ENCODE results near the gene SLC38A9. TPM values are rescaled to one million over a fixed set of nuclear protein-coding genes. Genes with fewer than 3 reads are reported as not detected.

Gene SLC38A9
- total and polyA plus RNA-seq, 2 of the 8 experiments (the other 6 are each of a cell fraction or from before 2014, with no cell fraction given), result 29.2 to 43.7 TPM

DNA sequence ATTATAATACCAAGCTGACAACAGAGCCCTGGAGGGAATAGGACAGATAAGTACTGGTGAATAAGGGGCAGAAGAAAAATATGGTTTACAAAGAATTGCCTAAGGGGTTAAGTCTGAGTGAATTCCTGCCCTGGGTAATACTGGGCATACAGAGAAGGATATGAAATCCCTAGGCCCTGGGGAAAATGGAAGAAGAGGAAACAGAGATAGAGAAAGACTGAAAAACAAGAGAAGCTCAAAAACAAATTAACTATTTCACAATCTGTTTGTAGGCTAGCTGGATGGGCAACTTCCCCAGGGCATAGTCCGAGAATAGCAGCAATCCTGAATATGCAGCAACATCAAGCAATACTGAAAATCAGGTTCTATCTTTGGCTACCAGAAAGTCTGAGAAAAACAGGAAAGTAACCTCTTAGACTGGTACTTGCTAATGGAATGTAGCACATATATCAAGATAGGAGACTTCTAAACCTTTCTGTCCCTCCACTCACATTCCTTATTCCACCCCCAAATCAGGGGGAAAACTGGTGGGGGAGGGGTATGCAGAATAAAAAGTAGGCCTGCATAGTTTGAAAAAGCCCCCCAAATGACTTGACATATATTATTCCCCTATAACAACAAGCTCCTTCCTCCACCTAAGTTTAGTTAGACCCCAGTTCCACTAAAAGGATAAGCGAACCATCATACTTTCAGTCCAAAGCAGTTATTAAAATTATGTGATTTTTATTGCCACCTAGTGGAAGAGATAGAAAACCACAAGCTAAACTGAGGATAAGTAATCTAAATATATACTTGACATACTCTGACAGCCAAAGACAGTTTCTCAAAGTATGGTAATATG, 20.6 kb downstream of the SLC38A9 start:
- Histone ChIP-seq H2BK120ac (replicated peaks; ENCODE audit: low read depth, low read length) (no peak overlapping the region), H3K79me1 (ENCODE audit: low read depth, low read length) (no peaks in the 10 kb centered on the region), H3K14ac (ENCODE audit: insufficient read length) (no peak overlapping the region), H3K9me3 (ENCODE audit: insufficient read depth in 2 of 2, low read depth in 1 of 2, low read length in 1 of 2) (no peaks in the 10 kb centered on the region), H4K20me1 (replicated peaks in 1 of 2; ENCODE audit: control insufficient read depth in 1 of 2, insufficient read depth in 2 of 2, low read length in 2 of 2) (no peaks in the 10 kb centered on the region), H2BK12ac (ENCODE audit: low read depth, low read length) (no peak overlapping the region), H3K18ac (ENCODE audit: extremely low read depth, low read length) (no peak overlapping the region; the same call in 1 of the 2 replicates), H2BK20ac (ENCODE audit: low read length) (peak overlapping the region; percentile 56; the same call in 1 of the 2 replicates), H3K79me2 (ENCODE audit: control insufficient read depth in 1 of 2, insufficient read depth in 2 of 2, low read length in 2 of 2) (no peaks in the 10 kb centered on the region), H2AFZ (ENCODE audit: low read length) (no peak overlapping the region), H3K56ac (replicated peaks; ENCODE audit: insufficient read length, low read depth, low read length) (no peak overlapping the region), H3K4ac (replicated peaks; ENCODE audit: insufficient read length, low read depth, low read length) (no peak overlapping the region), H3K9ac (replicated peaks in 1 of 4; ENCODE audit: extremely low read depth in 1 of 4, low read depth in 3 of 4, low read length in 3 of 4) (no peak overlapping the region), H4K8ac (ENCODE audit: extremely low read depth, insufficient read depth, low read length) (no peak overlapping the region), H3K4me3 (ENCODE audit: extremely low read depth in 1 of 4, insufficient read depth in 2 of 4, low read depth in 3 of 4, low read length in 4 of 4) (no peak overlapping the region), H3K36me3 (ENCODE audit: control insufficient read depth in 2 of 4, insufficient read depth in 4 of 4, low read length in 3 of 4) (no peaks in the 10 kb centered on the region; a peak in 1 of 8 replicates), H4K5ac (ENCODE audit: insufficient read length, low read depth, low read length) (no peak overlapping the region), H3K4me1 (replicated peaks in 1 of 4; ENCODE audit: control insufficient read depth in 3 of 4, insufficient read depth in 4 of 4, low read length in 3 of 4) (peaks cover 0 to 7% (median 6%) of the 10 kb centered on the region in 4 experiments; a peak in 5 of 7 replicates), H3K27me3 (replicated peaks in 1 of 4; ENCODE audit: control insufficient read depth in 3 of 4, extremely low read depth in 1 of 4, insufficient read depth in 3 of 4, low read length in 3 of 4) (no peaks in the 10 kb centered on the region), H2BK15ac (ENCODE audit: low read length) (no peak overlapping the region), H2BK5ac (ENCODE audit: low read depth, low read length) (peak overlapping the region; percentile 48; the same call in 1 of the 2 replicates), H3K23ac (ENCODE audit: insufficient read length) (no peak overlapping the region), H3K4me2 (ENCODE audit: insufficient read depth in 1 of 2, low read depth in 2 of 2, low read length in 2 of 2) (no peak overlapping the region), H3K23me2 (ENCODE audit: low read depth, low read length) (no peaks in the 10 kb centered on the region; the same call in 1 of the 2 replicates), H3K27ac (ENCODE audit: low read depth, low read length) (no peak overlapping the region), H2AK5ac (ENCODE audit: low read depth, low read length) (no peak overlapping the region), H4K91ac (replicated peaks; ENCODE audit: insufficient read length, low read length) (no peak overlapping the region)
- DNase-seq (ENCODE audit: low read depth in 1 of 2, low spot score in 2 of 2), result no peak
- FAIRE-seq, result peak; percentile 50
- ChIA-PET CTCF (ENCODE audit: partially characterized antibody) (interaction anchor here (0.6 to 2.1 kb wide), 52 partner anchors 8 to 515 kb away, joined by 3 to 21 read pairs (median 4); no protein-coding TSS in a partner anchor), POLR2A (ENCODE audit: partially characterized antibody) (interaction anchor here (1.0 to 1.3 kb wide), 3 partner anchors 269 to 287 kb away, joined by 3 to 4 read pairs (median 3); no protein-coding TSS in a partner anchor)
- WGBS, 2 experiments (ENCODE audit: extremely low coverage in 1 of 2, insufficient coverage in 1 of 2, insufficient read length in 1 of 2, insufficient replicate concordance in 2 of 2, low coverage in 1 of 2, low lambda C conversion rate in 2 of 2, missing lambda C conversion rate in 1 of 2), result 79% methylated on average over 2 of the region's 2 CpGs; no CpG with 5 or more reads in 1 of the 2 experiments
- TF ChIP-seq, protein P1, sequence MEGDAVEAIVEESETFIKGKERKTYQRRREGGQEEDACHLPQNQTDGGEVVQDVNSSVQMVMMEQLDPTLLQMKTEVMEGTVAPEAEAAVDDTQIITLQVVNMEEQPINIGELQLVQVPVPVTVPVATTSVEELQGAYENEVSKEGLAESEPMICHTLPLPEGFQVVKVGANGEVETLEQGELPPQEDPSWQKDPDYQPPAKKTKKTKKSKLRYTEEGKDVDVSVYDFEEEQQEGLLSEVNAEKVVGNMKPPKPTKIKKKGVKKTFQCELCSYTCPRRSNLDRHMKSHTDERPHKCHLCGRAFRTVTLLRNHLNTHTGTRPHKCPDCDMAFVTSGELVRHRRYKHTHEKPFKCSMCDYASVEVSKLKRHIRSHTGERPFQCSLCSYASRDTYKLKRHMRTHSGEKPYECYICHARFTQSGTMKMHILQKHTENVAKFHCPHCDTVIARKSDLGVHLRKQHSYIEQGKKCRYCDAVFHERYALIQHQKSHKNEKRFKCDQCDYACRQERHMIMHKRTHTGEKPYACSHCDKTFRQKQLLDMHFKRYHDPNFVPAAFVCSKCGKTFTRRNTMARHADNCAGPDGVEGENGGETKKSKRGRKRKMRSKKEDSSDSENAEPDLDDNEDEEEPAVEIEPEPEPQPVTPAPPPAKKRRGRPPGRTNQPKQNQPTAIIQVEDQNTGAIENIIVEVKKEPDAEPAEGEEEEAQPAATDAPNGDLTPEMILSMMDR (IDR thresholded peaks at IDR 0.05; ENCODE audit: control extremely low read depth in 1 of 3, insufficient read depth in 1 of 3, low read depth in 1 of 3, low read length in 3 of 3), result peak in 2 of 3 experiments; percentile 9 to 45; a peak in 2 of 4 replicates
- TF ChIP-seq SP4 (IDR thresholded peaks at IDR 0.05; ENCODE audit: low read length) (no peak), NRF1 (IDR thresholded peaks at IDR 0.05; ENCODE audit: low read depth, low read length) (no peak), SIX5 (IDR thresholded peaks at IDR 0.05; ENCODE audit: low read depth, low read length) (no peak), KDM4A (IDR thresholded peaks at IDR 0.05; ENCODE audit: low read depth, low read length, severe bottlenecking) (no peak), ZNF274 (IDR thresholded peaks at IDR 0.05; ENCODE audit: borderline replicate concordance, extremely low read depth, low read length) (no peak), SRF (IDR thresholded peaks at IDR 0.05; ENCODE audit: low read depth, low read length) (no peak), USF2 (IDR thresholded peaks at IDR 0.05; ENCODE audit: low read length) (no peak)

All from H1 (cell line).